ENCODE data around the gene ASB8. TPM values are rescaled to one million over a fixed set of nuclear protein-coding genes. Genes with fewer than 3 reads are reported as not detected.

ASB8 gene
- total RNA-seq, 1 donor from 2014 or later, result 8.6 TPM

DNA sequence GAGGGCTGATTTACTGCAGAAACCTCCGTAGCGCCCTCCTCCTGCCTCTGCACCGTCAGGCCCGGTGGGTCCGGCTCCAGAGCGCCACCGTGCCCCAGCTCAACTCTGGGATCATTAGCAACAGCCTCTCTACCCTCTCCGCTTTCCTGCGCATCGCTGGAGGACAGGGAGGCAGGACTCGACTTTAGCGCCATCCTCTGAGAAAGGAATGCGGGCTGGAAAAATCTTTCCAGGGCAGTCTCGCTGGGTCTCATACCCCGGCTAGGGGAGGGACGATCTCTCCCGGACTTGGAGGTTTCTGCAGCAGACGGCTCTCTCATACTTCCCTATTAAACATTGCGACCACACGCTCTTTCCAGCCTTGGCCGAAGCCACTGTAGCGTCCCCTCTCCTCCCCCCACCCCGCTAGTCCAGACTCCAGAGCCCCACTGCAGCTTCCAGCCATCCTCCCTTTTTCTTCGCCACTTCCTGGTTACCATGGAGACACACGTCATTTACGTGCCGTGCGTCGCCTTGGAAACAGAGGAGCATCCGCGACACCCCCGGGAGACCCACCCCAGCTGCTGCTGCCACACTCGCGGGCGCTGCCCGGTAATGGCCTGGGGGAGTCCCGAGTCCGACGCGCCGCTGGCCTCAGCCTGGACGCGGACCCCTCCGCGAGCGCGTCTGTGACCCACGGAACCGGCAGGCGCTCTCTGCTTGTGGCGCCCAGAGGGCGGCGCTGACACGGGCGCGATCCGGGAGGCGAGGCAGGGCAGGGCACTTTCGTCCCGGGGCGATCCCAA, 26.0 kb upstream of the ASB8 start, which contains the start of gene CCDC184:
Gene CCDC184, plus strand, starts transcription at position 554 of the 785 bp plus-strand sequence. CDS start 479 bp downstream, outside the sequence.
- peak within 1 kb of the TSS; percentile 62 for H3K4me3 ChIP-seq (ENCODE audit: low read depth, low read length)
- DNase-seq (ENCODE audit: low read depth), result no peak
- TF ChIP-seq, protein P1, sequence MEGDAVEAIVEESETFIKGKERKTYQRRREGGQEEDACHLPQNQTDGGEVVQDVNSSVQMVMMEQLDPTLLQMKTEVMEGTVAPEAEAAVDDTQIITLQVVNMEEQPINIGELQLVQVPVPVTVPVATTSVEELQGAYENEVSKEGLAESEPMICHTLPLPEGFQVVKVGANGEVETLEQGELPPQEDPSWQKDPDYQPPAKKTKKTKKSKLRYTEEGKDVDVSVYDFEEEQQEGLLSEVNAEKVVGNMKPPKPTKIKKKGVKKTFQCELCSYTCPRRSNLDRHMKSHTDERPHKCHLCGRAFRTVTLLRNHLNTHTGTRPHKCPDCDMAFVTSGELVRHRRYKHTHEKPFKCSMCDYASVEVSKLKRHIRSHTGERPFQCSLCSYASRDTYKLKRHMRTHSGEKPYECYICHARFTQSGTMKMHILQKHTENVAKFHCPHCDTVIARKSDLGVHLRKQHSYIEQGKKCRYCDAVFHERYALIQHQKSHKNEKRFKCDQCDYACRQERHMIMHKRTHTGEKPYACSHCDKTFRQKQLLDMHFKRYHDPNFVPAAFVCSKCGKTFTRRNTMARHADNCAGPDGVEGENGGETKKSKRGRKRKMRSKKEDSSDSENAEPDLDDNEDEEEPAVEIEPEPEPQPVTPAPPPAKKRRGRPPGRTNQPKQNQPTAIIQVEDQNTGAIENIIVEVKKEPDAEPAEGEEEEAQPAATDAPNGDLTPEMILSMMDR (conservative IDR thresholded peaks at IDR 0.05; ENCODE audit: low read depth, low read length), result peak; percentile 21

DNA sequence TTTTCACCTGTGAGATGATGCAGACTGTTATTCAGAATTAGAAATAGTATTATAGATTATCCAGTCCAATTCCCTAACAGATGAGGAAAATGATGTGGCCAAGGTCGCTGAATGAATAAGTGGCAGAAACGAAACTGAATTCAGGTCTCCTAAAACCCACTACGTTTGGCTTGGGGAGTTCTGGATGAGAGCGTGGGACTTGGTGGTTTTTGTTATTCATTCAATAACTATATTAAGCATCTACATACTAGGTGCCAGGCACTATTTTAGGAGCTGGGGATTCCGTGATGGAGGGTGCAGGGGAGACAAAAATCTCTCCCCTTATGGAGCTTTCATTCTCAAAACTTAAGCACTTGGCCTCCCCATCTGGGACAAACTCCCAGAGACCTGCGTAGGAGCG, 25.3 kb upstream of the ASB8 start:
- TF ChIP-seq, protein P1 (conservative IDR thresholded peaks at IDR 0.05; ENCODE audit: low read depth, low read length), result no peak
- DNase-seq (ENCODE audit: low read depth), result no peak
- peak overlapping the region; percentile 62 for H3K4me3 ChIP-seq (ENCODE audit: low read depth, low read length)

DNA sequence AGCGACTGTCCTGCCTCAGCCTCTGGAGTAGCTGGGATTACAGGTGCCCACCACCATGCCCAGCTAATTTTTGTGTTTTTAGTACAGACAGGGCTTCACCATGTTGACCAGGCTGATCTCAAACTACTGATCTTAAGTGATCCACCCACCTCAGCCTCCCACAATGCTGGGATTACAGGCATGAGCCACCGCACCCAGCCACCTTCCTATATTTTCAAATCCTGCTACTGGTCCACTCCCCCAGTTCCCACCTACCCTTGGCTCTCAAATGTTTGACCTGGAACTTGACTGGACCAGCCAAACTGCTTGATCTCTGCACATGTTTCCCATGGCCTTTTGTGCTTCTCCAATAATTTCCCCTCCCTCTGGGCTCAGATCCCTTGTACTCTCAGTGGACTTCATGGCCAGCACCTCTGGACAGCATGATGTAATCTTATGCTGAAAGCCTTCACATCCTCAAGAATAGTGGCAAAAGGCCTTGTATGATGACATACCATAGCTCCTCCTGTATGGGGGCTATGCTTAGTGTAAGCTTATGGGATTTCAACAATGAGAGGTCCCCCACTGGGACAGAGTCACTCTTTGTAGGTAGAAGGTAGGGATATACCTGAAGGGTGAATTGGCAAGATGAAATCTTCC, 23.7 kb upstream of the ASB8 start:
- H3K4me3 ChIP-seq (ENCODE audit: low read depth, low read length), result no peak overlapping the region
- no peak for DNase-seq (ENCODE audit: low read depth)
- TF ChIP-seq, protein P1 (conservative IDR thresholded peaks at IDR 0.05; ENCODE audit: low read depth, low read length), result no peak

DNA sequence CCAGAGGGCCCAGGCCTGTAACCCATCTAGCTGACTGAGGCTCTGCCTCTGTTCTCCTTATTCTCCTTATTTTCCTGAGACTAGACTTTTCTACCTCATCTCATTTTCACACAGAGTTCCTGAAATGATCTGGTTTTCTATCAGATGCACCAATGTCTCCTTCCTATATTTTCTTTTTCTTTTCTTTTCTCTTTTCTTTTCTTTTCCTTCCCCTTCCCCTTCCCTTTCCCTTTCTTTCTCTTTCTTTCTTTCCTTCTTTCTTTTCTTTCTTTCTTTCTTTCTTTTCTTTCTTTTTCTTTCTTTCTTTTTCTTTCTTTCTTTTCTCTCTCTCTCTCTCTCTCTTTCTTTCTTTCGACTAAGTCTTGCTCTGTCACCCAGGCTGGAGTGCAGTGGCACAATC, 23.1 kb upstream of the ASB8 start:
- no peak for DNase-seq (ENCODE audit: low read depth)
- H3K4me3 ChIP-seq (ENCODE audit: low read depth, low read length), result no peak overlapping the region
- TF ChIP-seq, protein P1 (conservative IDR thresholded peaks at IDR 0.05; ENCODE audit: low read depth, low read length), result no peak

DNA sequence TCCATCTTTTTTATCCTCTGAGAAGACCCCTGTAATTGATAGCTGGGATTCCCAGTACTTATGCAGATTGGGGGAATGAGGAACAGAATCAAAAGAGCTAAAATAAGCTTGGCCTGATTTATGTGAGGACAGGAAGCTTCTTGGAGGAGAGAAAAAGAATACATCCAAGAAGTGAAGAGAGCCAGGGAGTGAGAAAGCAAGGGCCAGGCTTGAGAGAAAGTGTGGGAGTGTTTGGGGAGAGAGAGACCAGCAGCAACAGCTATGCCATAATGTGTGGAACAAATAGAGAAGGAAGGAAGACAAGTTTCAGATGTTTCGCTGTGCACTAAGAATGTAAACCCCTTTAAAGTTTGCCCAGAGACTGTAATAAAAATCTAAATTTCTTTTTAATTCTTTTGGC, 22.2 kb upstream of the ASB8 start:
- no peak for DNase-seq (ENCODE audit: low read depth)
- no peak overlapping the region for H3K4me3 ChIP-seq (ENCODE audit: low read depth, low read length)
- TF ChIP-seq, protein P1 (conservative IDR thresholded peaks at IDR 0.05; ENCODE audit: low read depth, low read length), result no peak

DNA sequence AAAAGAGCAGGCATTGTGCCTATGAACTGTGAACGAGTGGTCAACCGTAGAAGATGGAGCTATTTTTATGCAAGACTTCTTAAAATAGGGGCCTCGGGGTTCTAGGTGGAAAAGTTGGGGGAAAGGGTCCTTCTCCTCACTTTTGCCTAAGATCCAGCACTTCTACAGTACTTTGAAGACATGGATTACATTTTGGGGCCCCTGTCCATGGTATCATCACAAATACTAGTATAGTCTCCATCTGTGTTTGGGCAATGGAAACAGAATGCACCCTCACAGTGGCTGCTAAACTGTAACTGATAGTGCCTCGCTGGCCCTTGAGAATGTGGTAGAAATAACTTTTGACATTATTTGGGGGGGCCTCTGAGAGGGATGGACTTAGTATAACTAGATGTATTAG, 20.7 kb upstream of the ASB8 start:
- TF ChIP-seq, protein P1 (conservative IDR thresholded peaks at IDR 0.05; ENCODE audit: low read depth, low read length), result no peak
- no peak overlapping the region for H3K4me3 ChIP-seq (ENCODE audit: low read depth, low read length)
- DNase-seq (ENCODE audit: low read depth), result no peak
